NOMO-1 treated with dmso at 0.1 percent for 144 hours (cell line): ENCODE results near the gene ATOH8.

Experiments
- DNase-seq: peaks from one replicate; lab custom pipeline; 2025; ENCODE audit not compliant: unreplicated experiment; lab: John Stamatoyannopoulos, UW

ATOH8 gene

DNA sequence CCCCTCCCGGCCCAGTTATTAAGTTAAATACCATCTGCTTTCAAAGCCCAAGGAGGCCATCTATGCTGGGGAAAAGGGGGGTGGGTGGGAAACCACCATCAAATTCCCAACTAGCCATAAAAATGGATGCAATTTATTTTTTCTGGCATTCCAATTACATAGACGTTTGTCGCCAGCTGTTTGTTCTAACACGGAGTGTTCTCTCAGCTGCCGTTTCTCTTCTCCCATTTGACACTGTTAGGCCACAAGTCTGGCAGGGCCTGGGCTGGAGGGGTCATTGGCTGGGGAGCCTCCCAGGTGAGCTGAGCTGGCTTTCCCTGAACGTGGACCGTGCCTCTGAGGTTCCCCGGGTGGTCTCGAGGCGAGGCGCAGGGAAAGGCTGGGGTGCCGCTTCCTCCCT lies 16.6 kb downstream of the ATOH8 start:
- DNase-seq = no peak

GRCh38 chr2:85770786-85771409 lies 17.1 kb downstream of the ATOH8 start:
- DNase-seq = no peak

GRCh38 chr2:85771486-85771885 lies 17.7 kb downstream of the ATOH8 start:
- DNase-seq = no peak

GRCh38 chr2:85772019-85772745 lies 18.4 kb downstream of the ATOH8 start:
- DNase-seq = no peak

- no peak for DNase-seq
Observed at GRCh38 chr2:85772841-85773491, 19.2 kb downstream of the ATOH8 start.

- DNase-seq = no peak
Observed at GRCh38 chr2:85773692-85774091, 19.9 kb downstream of the ATOH8 start.

GRCh38 chr2:85774126-85774978 lies 20.6 kb downstream of the ATOH8 start:
- DNase-seq = no peak

- DNase-seq = no peak
Observed at GRCh38 chr2:85775406-85776381, 21.9 kb downstream of the ATOH8 start.

- DNase-seq = no peak
Observed at GRCh38 chr2:85776672-85777071, 22.9 kb downstream of the ATOH8 start.

DNA sequence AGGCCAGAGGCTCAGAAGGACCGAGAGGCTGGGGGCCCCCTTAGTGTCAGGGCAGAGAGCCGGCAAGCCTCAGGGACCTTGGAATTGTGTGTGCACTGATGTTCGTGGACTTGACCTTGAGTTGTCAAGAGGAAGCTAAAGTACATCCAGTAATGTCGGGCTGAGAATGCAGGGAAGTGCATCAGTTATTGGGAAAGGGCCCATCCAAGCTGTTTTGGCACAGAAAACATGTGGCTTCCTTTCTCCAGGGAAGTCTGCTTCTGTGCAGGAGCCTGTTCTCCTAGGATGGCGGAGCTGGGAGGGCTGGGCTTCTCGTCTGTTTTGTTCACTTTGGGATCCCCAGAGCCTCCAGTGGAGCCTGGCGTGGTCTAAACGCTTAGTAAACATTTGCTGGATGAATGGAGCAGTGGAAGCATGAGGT lies 23.7 kb downstream of the ATOH8 start:
- no peak for DNase-seq

- DNase-seq = no peak
Observed at GRCh38 chr2:85778646-85779379, 25.0 kb downstream of the ATOH8 start.

- DNase-seq = no peak
Observed at GRCh38 chr2:85779641-85780315, 26.0 kb downstream of the ATOH8 start.

DNA sequence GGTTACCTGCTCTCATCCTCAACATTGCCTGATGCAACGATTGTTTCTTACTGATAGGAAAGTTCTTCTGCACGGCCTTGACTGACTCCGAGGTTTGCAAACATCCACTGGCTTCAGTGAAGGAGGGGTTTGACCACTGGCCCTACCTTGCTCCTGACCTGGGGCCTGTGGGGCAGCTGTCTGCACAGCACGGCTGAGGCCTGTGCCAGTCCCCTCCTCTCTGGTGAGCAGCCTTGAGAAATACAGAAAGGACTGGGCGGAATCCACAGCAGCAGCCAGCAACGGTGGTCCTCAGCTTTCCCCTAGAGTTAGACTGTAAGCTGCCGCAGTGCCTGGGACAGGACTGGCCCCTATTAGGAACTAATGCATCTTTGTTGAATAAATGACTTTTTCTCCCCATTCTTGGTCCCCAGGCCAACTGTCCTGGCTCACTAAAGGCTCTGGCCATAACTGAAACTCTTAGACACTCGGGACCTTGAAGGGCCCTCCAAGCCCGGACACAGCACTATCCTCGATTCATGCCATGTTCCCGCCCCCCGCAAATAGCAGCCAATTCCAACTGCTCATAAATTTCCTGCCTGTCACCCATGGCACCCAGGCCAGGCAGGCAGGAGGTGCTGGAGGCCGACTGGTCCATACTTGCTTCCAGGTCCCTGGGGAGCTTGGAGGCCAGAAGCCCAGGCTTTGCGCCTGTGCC lies 26.7 kb downstream of the ATOH8 start:
- no peak for DNase-seq

GRCh38 chr2:85781013-85781332 lies 27.2 kb downstream of the ATOH8 start:
- DNase-seq = no peak

- DNase-seq = no peak
Observed at GRCh38 chr2:85783796-85784195, 30.0 kb downstream of the ATOH8 start.

DNA sequence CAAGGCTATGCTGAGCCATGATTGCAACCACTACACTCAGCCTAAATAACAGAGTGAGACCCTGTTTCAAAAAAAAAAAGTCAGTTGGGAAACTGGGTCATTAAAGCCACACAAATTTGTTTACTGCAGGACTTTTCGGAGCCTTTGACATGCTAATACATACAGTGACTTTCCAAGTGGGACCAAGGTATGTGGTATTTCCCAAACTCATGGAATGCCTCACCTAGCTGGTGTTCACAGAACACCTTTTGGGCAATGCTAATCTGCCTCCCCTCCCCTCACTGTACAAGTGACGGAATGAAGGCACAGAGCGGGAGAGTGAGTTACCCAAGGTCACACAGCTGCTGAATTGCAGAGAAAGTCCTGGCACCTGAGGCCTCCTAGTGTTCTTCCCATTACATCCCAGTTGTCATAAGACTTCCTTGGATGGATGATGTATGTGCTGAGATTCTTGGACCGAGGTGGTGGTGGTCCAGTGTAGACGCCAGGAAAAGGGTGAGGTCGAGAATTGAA lies 30.7 kb downstream of the ATOH8 start:
- DNase-seq = no peak

- DNase-seq = no peak
Observed at GRCh38 chr2:85785027-85785822, 31.4 kb downstream of the ATOH8 start.

GRCh38 chr2:85785871-85786270 lies 32.1 kb downstream of the ATOH8 start:
- DNase-seq = no peak
